SK-N-MC (cell line): ENCODE measurements around the gene ARHGEF7.

ENCODE experiments used
- EZH2 ChIP-seq: fragments of 200-600 bp; sonication (generic); IDR thresholded peaks from one replicate; pipeline ENCODE4 v1.6.1; 2017; ENCODE audit warnings: antibody characterized with exemption
- POLR2AphosphoS5 ChIP-seq: IDR thresholded peaks from 2 replicates; pipeline ENCODE4 v1.6.1; 2012; ENCODE audit warnings: mild to moderate bottlenecking, low read depth, low read length, borderline replicate concordance

GRCh38 chr13:111327730-111328573 is 212.8 kb downstream of the ARHGEF7 start:
- TF ChIP-seq POLR2AphosphoS5 (no peak), EZH2 (no peak)
